ENCODE results near the gene POM121L12. TPM values are rescaled to one million over a fixed set of nuclear protein-coding genes. Genes with fewer than 3 reads are reported as not detected.

POM121L12 gene
- total RNA-seq (ENCODE audit: low replicate concordance): not detected in 2 replicates

DNA sequence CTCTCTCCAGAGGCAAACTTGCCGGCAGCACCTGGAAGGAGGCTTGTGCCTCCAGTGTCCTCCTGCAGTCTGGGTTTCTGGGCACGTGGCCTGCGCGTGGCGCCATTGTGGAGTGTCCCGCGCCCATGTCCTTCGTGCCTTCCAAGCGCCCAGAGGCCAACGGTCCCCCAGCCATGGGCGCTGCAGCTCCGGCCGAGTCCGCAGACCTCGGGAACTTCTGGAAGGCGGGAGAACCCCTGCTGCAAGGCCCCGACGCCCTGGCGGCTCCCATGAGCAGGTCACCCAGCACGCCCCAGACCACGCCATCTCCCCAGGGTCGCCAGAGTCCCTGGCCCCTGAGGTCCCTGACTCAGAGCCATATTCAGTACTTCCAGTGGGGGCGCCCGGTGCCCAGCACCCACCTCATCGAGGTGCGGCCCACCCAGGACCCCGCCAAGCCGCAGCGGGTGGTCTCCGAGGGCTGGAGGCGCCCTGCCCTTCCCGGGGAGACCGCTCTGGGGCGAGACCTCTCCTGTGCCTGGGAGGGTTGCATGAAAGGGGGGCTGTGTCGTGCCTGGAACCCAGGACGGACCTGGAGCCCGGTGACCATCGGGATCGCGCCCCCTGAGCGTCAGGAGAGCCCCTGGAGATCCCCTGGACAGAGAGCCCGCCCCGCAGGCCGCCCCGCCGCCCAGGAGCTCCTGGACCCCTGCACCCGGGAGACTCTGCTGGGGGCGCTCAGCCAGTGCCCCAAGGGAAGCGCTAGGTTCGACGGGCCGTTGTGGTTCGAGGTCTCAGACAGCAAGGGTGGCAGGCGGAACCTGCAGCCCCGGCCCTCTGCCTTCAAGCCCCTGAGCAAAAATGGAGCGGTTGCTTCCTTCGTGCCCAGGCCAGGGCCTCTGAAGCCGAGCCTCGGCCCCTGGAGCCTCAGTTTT, at the start of gene POM121L12:
POM121L12 (plus strand) TSS at position 135 of the 914 bp plus-strand sequence; CDS start at position 174, 39 bp downstream.

Measured in smooth muscle cell of the coronary artery (primary cell).